ENCODE measurements around the gene GPBP1L1. TPM values are rescaled to one million over a fixed set of nuclear protein-coding genes. Genes with fewer than 3 reads are reported as not detected.

GPBP1L1 gene
- total RNA-seq, 1 experiment from 2014 or later, result 124 TPM

DNA sequence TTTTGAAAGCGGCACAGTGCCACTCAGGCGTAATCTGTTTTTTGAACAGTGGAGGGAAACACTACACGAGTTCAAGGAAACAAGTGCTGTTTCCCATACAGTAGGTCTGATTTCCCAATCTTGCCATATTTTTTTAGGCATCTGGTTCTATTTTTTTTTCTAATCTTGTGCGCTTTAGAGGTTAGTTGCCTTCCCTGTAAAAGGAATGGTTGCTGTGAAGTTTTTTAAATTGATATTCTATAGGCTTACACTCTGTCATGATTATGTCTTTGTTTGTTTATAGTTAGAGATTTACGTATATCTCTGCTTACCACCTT is 101.3 kb downstream of the GPBP1L1 start:
- peaks cover 49% of the 10 kb centered on the region for H4K20me1 ChIP-seq (ENCODE audit: insufficient read depth)
- no peak overlapping the region; the same call in 1 of the 2 replicates for H3K27ac ChIP-seq
- H3K9me2 ChIP-seq (ENCODE audit: insufficient read depth), result no peaks in the 10 kb centered on the region
- no peak for TF ChIP-seq EZH2 (IDR thresholded peaks at IDR 0.05; ENCODE audit: low read depth)
- TF ChIP-seq, protein P1, sequence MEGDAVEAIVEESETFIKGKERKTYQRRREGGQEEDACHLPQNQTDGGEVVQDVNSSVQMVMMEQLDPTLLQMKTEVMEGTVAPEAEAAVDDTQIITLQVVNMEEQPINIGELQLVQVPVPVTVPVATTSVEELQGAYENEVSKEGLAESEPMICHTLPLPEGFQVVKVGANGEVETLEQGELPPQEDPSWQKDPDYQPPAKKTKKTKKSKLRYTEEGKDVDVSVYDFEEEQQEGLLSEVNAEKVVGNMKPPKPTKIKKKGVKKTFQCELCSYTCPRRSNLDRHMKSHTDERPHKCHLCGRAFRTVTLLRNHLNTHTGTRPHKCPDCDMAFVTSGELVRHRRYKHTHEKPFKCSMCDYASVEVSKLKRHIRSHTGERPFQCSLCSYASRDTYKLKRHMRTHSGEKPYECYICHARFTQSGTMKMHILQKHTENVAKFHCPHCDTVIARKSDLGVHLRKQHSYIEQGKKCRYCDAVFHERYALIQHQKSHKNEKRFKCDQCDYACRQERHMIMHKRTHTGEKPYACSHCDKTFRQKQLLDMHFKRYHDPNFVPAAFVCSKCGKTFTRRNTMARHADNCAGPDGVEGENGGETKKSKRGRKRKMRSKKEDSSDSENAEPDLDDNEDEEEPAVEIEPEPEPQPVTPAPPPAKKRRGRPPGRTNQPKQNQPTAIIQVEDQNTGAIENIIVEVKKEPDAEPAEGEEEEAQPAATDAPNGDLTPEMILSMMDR (conservative IDR thresholded peaks at IDR 0.05), result no peak
- DNase-seq, result no peak
- peaks cover 55% of the 10 kb centered on the region for H3K79me2 ChIP-seq (ENCODE audit: low read depth)
- POLR2A ChIA-PET (ENCODE audit: unreplicated experiment), result interaction anchor here (0.6 to 0.7 kb wide), 11 partner anchors 14 to 865 kb away, joined by 3 to 23 read pairs (median 4); partner anchors contain the start of gene AKR1A1
- H2AFZ ChIP-seq, result peak overlapping the region; percentile 100; the same call in 1 of the 2 replicates
- H3F3A ChIP-seq (ENCODE audit: insufficient read depth, low read depth), result peaks cover 22% of the 10 kb centered on the region
- H3K27me3 ChIP-seq (ENCODE audit: insufficient read depth, low read depth), result no peaks in the 10 kb centered on the region
- CTCF ChIA-PET, result interaction anchor here (0.6 kb wide), 1 partner anchor 228 kb away, joined by 3 read pairs; no protein-coding TSS in a partner anchor
- intact Hi-C loops (cut with micrococcal nuclease; ENCODE audit: unreplicated experiment), result loop anchor here (2.0 to 10.0 kb wide), 3 partner anchors 102 to 850 kb away; partner anchors contain the start of genes BTBD19, DYNLT4, GPBP1L1 and KIF2C
- peaks cover 3% of the 10 kb centered on the region; the same call in 1 of the 2 replicates for H3K36me3 ChIP-seq (ENCODE audit: low read depth)
- peak overlapping the region; percentile 86 for H3K4me3 ChIP-seq
- peaks cover 17% of the 10 kb centered on the region for H3K4me1 ChIP-seq (replicated peaks; ENCODE audit: insufficient read depth)
- no peaks in the 10 kb centered on the region for H3K9me3 ChIP-seq (ENCODE audit: insufficient read depth, low read depth)
- peak overlapping the region; percentile 89 for H3K4me2 ChIP-seq
- BruUV-seq (replicated peaks), result no TSS peak

DNA sequence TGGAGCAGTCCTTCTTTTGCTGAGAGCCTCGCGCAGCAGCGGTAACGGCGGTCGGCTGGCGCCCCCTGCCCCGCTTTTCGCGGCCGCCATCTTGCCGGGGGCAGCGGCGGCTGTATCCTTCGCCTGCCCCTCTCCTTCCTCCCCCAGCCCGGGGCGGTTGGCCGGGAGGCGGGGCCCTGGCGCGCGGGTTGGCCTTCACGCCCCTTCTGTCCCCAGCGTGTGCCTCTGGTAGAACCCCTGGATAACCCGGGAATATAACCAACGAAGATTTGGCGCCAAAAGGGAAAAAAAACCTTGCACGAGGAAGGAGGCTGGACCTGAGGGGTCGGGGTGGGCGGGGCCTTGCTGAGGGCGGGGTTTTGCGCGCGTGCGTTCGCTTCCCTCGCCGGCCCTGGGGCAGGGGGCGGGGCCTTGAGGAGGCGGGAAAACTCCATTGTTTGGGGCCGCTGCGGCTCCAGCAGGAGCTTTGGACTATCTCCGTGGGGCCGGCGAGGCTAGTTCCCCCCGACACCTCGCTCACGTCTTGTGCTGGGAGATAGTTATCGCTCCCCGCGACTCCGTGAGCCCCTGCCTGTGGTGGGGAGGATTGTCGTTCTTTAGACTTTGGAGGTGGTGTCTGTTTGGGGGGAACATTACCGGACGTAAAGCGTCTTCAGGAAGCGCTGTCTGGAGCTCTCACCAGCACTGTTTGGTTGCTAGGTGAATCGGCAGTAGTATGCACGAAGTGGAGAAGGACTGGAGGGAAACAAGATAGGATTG is 101.8 kb downstream of the GPBP1L1 start:
- intact Hi-C loops (cut with micrococcal nuclease; ENCODE audit: unreplicated experiment), result loop anchor here (1.0 to 10.0 kb wide), 7 partner anchors 102 to 850 kb away; partner anchors contain the start of genes BTBD19, DYNLT4, GPBP1L1 and HECTD3
- CTCF ChIA-PET, result interaction anchor here (0.5 to 0.6 kb wide), 2 partner anchors 228 to 749 kb away, joined by 3 read pairs; no protein-coding TSS in a partner anchor

More for the DNA sequence above, 101.8 kb downstream of the GPBP1L1 start:
- Histone ChIP-seq H3K9me2 (ENCODE audit: insufficient read depth) (no peaks in the 10 kb centered on the region), H3F3A (ENCODE audit: insufficient read depth, low read depth) (peaks cover 22% of the 10 kb centered on the region), H3K4me3 (peak overlapping the region; percentile 86), H3K79me2 (ENCODE audit: low read depth) (peaks cover 50% of the 10 kb centered on the region), H2AFZ (peak overlapping the region; percentile 100), H3K36me3 (ENCODE audit: low read depth) (peaks cover 3% of the 10 kb centered on the region; the same call in 1 of the 2 replicates), H3K27ac (peak overlapping the region; percentile 64), H3K27me3 (ENCODE audit: insufficient read depth, low read depth) (no peaks in the 10 kb centered on the region), H4K20me1 (ENCODE audit: insufficient read depth) (peaks cover 46% of the 10 kb centered on the region), H3K4me2 (peak overlapping the region; percentile 89), H3K9me3 (ENCODE audit: insufficient read depth, low read depth) (no peaks in the 10 kb centered on the region), H3K4me1 (replicated peaks; ENCODE audit: insufficient read depth) (peaks cover 17% of the 10 kb centered on the region)
- DNase-seq, result peak; percentile 85 to 95
- BruUV-seq (replicated peaks), result no TSS peak
- POLR2A ChIA-PET (ENCODE audit: unreplicated experiment), result interaction anchor here (0.6 to 0.7 kb wide), 12 partner anchors 15 to 864 kb away, joined by 3 to 23 read pairs (median 4); partner anchors contain the start of gene AKR1A1
- no peak for TF ChIP-seq EZH2 (IDR thresholded peaks at IDR 0.05; ENCODE audit: low read depth)
- TF ChIP-seq, protein P1 (conservative IDR thresholded peaks at IDR 0.05), result no peak; the same call in 1 of the 2 replicates
